ENCODE data around the gene FPGS. TPM values are rescaled to one million over a fixed set of nuclear protein-coding genes. Genes with fewer than 3 reads are reported as not detected.

Gene FPGS
- total RNA-seq, 1 donor from 2014 or later: 55.4 TPM

DNA sequence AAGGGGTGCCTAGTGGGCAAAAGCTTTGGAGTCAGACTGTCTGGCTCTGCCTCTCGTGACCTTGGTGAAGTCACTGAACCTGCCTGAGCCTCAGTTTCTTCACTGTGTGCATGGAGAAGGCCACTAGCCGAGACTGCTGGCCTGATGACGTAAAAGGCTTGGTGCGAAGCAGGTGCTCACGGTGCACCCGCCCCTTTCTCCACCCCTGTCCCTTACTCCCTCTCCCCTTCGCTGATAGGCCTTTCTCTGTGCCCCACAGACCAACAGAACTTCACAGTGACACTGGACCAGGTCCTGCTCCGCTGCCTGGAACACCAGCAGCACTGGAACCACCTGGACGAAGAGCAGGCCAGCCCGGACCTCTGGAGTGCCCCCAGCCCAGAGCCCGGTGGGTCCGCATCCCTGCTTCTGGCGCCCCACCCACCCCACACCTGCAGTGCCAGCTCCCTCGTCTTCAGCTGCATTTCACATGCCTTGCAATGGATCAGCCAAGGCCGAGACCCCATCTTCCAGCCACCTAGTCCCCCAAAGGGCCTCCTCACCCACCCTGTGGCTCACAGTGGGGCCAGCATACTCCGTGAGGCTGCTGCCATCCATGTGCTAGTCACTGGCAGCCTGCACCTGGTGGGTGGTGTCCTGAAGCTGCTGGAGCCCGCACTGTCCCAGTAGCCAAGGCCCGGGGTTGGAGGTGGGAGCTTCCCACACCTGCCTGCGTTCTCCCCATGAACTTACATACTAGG is 10.4 kb downstream of the FPGS start:
- peaks cover 96% of the 10 kb centered on the region for H3K36me3 ChIP-seq
- no peaks in the 10 kb centered on the region for H3K27me3 ChIP-seq (ENCODE audit: low read depth)
- peaks cover 12% of the 10 kb centered on the region for H3K4me1 ChIP-seq
- ATAC-seq (no peak), DNase-seq (no peak)
- TF ChIP-seq, protein P1, sequence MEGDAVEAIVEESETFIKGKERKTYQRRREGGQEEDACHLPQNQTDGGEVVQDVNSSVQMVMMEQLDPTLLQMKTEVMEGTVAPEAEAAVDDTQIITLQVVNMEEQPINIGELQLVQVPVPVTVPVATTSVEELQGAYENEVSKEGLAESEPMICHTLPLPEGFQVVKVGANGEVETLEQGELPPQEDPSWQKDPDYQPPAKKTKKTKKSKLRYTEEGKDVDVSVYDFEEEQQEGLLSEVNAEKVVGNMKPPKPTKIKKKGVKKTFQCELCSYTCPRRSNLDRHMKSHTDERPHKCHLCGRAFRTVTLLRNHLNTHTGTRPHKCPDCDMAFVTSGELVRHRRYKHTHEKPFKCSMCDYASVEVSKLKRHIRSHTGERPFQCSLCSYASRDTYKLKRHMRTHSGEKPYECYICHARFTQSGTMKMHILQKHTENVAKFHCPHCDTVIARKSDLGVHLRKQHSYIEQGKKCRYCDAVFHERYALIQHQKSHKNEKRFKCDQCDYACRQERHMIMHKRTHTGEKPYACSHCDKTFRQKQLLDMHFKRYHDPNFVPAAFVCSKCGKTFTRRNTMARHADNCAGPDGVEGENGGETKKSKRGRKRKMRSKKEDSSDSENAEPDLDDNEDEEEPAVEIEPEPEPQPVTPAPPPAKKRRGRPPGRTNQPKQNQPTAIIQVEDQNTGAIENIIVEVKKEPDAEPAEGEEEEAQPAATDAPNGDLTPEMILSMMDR (IDR thresholded peaks at IDR 0.05): no peak
- intact Hi-C loops (cut with DNase I): no loop called here
- H3K27ac ChIP-seq: no peak overlapping the region
- H3K4me3 ChIP-seq: no peak overlapping the region
- no peaks in the 10 kb centered on the region for H3K9me3 ChIP-seq

DNA sequence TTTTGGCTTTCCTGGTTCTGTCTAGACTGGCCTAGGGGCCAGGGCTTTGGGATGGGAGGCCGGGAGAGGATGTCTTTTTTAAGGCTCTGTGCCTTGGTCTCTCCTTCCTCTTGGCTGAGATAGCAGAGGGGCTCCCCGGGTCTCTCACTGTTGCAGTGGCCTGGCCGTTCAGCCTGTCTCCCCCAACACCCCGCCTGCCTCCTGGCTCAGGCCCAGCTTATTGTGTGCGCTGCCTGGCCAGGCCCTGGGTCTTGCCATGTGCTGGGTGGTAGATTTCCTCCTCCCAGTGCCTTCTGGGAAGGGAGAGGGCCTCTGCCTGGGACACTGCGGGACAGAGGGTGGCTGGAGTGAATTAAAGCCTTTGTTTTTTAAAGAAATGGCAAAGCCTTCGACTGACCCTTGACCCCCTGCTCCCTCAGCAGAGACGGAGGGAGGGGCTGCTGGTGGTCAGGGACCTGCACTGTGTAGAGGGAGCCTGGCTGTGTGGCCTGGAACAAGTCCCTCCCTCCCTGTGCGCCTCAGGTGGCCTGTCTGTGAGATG is 11.1 kb downstream of the FPGS start:
- intact Hi-C loops (cut with DNase I): no loop called here
- DNase-seq (no peak), ATAC-seq (peak in 1 of 2 donors; percentile 4)
- Histone ChIP-seq H3K36me3 (peaks cover 96% of the 10 kb centered on the region), H3K27me3 (ENCODE audit: low read depth) (no peaks in the 10 kb centered on the region), H3K27ac (no peak overlapping the region), H3K4me3 (no peak overlapping the region), H3K4me1 (peaks cover 12% of the 10 kb centered on the region), H3K9me3 (no peaks in the 10 kb centered on the region)
- TF ChIP-seq, protein P1 (IDR thresholded peaks at IDR 0.05): no peak

DNA sequence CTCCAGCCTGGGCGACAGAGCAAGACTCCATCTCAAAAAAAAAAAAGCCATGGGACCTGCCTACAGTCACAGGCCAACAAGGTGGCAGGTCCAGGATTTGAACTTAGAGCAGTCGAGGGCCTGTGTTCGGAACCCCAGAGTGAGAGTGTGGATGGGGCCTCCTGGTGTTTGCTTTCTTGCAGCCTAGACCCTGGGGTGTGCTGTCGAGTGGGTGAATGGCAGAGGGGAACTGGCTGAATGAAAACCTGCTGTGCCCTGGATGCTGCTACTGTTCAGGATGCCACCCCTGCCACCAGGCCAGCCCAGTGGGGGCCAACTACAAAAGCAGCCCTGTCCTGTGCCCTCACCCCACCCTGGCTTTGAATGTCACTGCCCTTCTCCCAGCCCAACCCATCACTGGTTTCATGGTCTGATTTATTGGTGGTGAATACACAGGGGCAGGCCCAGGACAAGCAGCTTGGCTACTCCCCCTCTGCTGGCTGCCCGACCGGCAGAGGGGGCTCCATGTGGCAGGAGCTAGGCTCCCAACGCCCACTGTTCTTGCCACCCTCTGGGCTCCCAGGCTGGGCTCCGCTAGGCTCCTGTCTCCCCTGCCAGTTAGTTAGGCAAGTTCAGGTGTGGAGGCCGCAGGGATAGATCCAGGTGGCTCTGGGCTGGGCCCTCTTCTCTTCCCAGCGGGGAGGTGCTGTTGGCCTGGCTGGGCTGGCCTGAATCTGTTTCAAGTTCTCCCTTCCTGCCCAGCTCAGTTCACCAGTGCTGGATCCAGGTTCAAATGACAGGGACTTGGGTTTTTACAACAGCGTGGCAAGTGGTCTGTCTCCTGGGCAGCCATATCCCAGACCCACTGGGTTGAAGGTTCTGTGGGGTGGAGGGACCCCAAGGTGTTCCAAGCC is 12.2 kb downstream of the FPGS start:
- TF ChIP-seq, protein P1 (IDR thresholded peaks at IDR 0.05): no peak
- ATAC-seq (no peak), DNase-seq (no peak)
- intact Hi-C loops (cut with DNase I): no loop called here
- H3K9me3 ChIP-seq: no peaks in the 10 kb centered on the region
- H3K36me3 ChIP-seq: peaks cover 99% of the 10 kb centered on the region
- H3K27ac ChIP-seq: no peak overlapping the region
- H3K4me3 ChIP-seq: no peak overlapping the region
- H3K4me1 ChIP-seq: peaks cover 5% of the 10 kb centered on the region
- H3K27me3 ChIP-seq (ENCODE audit: low read depth): no peaks in the 10 kb centered on the region

DNA sequence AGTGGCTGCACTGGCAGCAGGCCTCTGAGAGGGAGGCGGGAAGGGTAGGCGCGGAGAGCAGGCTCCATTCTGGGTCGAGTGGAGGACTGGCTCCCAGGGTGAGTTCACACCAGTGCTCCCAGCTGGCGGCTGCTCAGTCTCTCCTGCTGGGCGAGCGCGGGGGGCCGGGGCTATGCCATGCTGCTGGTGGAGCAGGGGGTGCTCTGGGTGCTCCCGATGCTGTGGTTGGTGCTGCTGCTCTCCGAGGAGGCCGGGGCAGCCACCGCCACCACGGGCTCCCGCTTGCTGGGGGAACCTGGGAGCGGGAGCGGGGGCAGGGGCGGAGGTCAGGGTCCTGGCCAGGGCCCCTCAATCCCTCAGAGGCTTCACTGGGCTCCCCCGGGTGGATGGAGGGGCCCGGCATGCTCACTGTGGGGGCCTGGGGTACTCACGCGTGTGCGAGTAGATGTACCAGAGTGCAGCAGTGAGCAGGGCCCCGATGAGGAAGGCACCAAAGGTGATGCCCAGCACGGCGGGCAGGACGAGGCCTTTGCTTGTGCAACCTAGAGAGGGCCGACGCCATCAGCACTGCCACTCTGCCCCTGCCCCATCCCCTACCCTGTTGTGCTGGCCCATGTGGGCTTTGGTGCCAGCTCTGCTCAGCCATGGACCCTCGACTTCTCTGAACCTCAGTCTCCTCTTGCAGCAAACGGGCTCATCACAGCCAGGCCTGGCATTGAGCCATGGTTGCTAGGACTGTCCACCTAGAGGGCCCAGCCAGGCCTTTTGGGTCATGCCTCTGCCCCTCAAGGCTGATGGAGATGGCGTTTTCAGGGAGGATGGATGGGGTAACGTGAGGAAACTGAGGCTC is 13.1 kb downstream of the FPGS start:
- Histone ChIP-seq H3K27ac (no peak overlapping the region), H3K36me3 (peaks cover 99% of the 10 kb centered on the region), H3K27me3 (ENCODE audit: low read depth) (no peaks in the 10 kb centered on the region), H3K4me3 (no peak overlapping the region), H3K4me1 (no peaks in the 10 kb centered on the region), H3K9me3 (no peaks in the 10 kb centered on the region)
- TF ChIP-seq, protein P1 (IDR thresholded peaks at IDR 0.05): no peak
- ATAC-seq (peak in 1 of 2 donors; percentile 7), DNase-seq (no peak)
- intact Hi-C loops (cut with DNase I): no loop called here

DNA sequence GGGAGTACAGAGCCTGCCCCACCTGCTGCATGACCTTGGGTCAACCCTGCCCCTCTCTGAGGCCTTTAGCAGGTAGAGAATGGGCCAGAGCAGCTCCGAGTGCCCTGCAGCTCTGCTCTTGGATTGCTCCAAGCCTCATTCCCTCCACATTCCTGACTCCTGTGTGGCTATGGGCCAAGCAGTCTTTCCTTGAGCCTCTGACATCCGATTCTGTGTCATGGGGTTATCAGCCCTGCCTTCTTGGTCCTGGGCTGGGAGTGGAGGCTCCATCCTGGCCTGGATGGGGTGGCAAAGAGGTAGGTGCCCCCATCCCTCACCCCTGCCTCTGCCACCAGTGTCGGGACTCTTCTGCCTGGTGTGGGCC is 13.7 kb downstream of the FPGS start:
- Histone ChIP-seq H3K4me3 (no peak overlapping the region), H3K27ac (no peak overlapping the region), H3K4me1 (no peaks in the 10 kb centered on the region), H3K27me3 (ENCODE audit: low read depth) (no peaks in the 10 kb centered on the region), H3K36me3 (peaks cover 100% of the 10 kb centered on the region), H3K9me3 (no peaks in the 10 kb centered on the region)
- intact Hi-C loops (cut with DNase I): no loop called here
- no peak for ATAC-seq
- TF ChIP-seq, protein P1 (IDR thresholded peaks at IDR 0.05): no peak
- no peak for DNase-seq
